Stimulated activated CD8-positive, alpha-beta memory T cell treated with anti-CD3 and anti-CD28 coated beads, Interleukin-12 subunit alpha, Interleukin-12 subunit beta, amount 100 ng/mL, for 1 hour (primary cell): ENCODE results near the gene KYNU.
"Not testable (repeated sequence)": the region's sequence is repeated elsewhere in the genome, so short reads cannot be mapped to it uniquely, and the experiment has no call there.

Experiments
- DNase-seq: peaks from one replicate; pipeline ENCODE4 v3.0.0-alpha.2; 2020; ENCODE audit warnings: low read depth

The KYNU gene

GRCh38 chr2:142871396-142871795 lies 6.1 kb upstream of the KYNU start:
- no peak for DNase-seq

- no peak for DNase-seq
These were observed 4.4 kb upstream of the KYNU start for GRCh38 chr2:142872882-142873724.

GRCh38 chr2:142873831-142874287 lies 3.6 kb upstream of the KYNU start:
- DNase-seq: no peak

- no peak for DNase-seq
These were observed 3.1 kb upstream of the KYNU start for GRCh38 chr2:142874293-142874814.

- no peak for DNase-seq
These were observed 2.5 kb upstream of the KYNU start for GRCh38 chr2:142875010-142875409.

GRCh38 chr2:142875652-142876051 lies 1.8 kb upstream of the KYNU start:
- no peak for DNase-seq

- DNase-seq: no peak
These were observed 1.0 kb upstream of the KYNU start for GRCh38 chr2:142876423-142876822.

GRCh38 chr2:142878031-142878678 lies 691 bp downstream of the KYNU start:
- no peak for DNase-seq

- DNase-seq: no peak
These were observed 1.7 kb downstream of the KYNU start for GRCh38 chr2:142879151-142879550.

- DNase-seq: no peak
These were observed 2.8 kb downstream of the KYNU start for GRCh38 chr2:142880279-142880678.

- DNase-seq: no peak
These were observed 4.2 kb downstream of the KYNU start for GRCh38 chr2:142881619-142882018.

GRCh38 chr2:142882500-142882899 lies 5.0 kb downstream of the KYNU start:
- not testable (repeated sequence) for DNase-seq

GRCh38 chr2:142883526-142883925 lies 6.1 kb downstream of the KYNU start:
- DNase-seq: no peak

- DNase-seq: no peak
These were observed 8.1 kb downstream of the KYNU start for GRCh38 chr2:142885543-142885942.

GRCh38 chr2:142892715-142893114 lies 15.3 kb downstream of the KYNU start:
- DNase-seq: no peak

GRCh38 chr2:142893241-142893640 lies 15.8 kb downstream of the KYNU start:
- no peak for DNase-seq

GRCh38 chr2:142897807-142898206 lies 20.3 kb downstream of the KYNU start:
- DNase-seq: no peak

GRCh38 chr2:142900327-142900726 lies 22.9 kb downstream of the KYNU start:
- DNase-seq: not testable (repeated sequence)

GRCh38 chr2:142901780-142902179 lies 24.3 kb downstream of the KYNU start:
- no peak for DNase-seq

- DNase-seq: not testable (repeated sequence)
These were observed 26.3 kb downstream of the KYNU start for GRCh38 chr2:142903726-142904125.

GRCh38 chr2:142907653-142908052 lies 30.2 kb downstream of the KYNU start:
- DNase-seq: no peak

- DNase-seq: no peak
These were observed 37.2 kb downstream of the KYNU start for GRCh38 chr2:142914507-142915313.
